Measurements from ENCODE around the gene RNF151. TPM values are rescaled to one million over a fixed set of nuclear protein-coding genes. Genes with fewer than 3 reads are reported as not detected.
A peak's percentile ranks its signal among the peaks of the same experiment; 100 is the strongest.

The RNF151 gene
- total and polyA plus RNA-seq, 2 of the 13 experiments (the other 11 are each of a cell fraction or from before 2014, with no cell fraction given): not detected

GRCh38 chr16:1963806-1964505, 2.7 kb upstream of the RNF151 start (continued):
- TF ChIP-seq CTCF (CRISPR knock-in tag; IDR thresholded peaks at IDR 0.05) (peak; percentile 5; the same call in 1 of the 2 replicates), ZNF660 (CRISPR knock-in tag; IDR thresholded peaks at IDR 0.05; ENCODE audit: borderline replicate concordance, low read depth) (no peak), PRMT3 (CRISPR knock-in tag; IDR thresholded peaks at IDR 0.05; ENCODE audit: borderline replicate concordance, low read depth) (peak; percentile 29; the same call in 1 of the 2 replicates), SP1 (IDR thresholded peaks at IDR 0.05) (no peak), SP1 (CRISPR knock-in tag; IDR thresholded peaks at IDR 0.05) (no peak)

GRCh38 chr16:1964506-1965395, 1.9 kb upstream of the RNF151 start, which contains the start of gene RPS2:
TSS of gene RPS2 (minus strand) at chr16:1964826. CDS start at chr16:1964625, 201 bp downstream.
- CTCF ChIA-PET (ENCODE audit: low intra/inter-chr PET ratio, low total read pairs): no interaction called here
- WGBS (ENCODE audit: low lambda C conversion rate): 0% methylated on average over 5 of the region's 97 CpGs
- in situ Hi-C loops (cut with HindIII; ENCODE audit: extremely low pct_ligation_motif_present, low pct_unique_long_range_greater_than_20kb): no loop called here
- TF ChIP-seq ZNF17 (CRISPR knock-in tag; IDR thresholded peaks at IDR 0.05) (no peak), LRRFIP1 (CRISPR knock-in tag; conservative IDR thresholded peaks at IDR 0.05) (no peak), SALL1 (CRISPR knock-in tag; IDR thresholded peaks at IDR 0.05) (peak; percentile 67), PAXIP1 (CRISPR knock-in tag; conservative IDR thresholded peaks at IDR 0.05) (peak; percentile 49), NFKB2 (CRISPR knock-in tag; IDR thresholded peaks at IDR 0.05; ENCODE audit: borderline replicate concordance) (peak; percentile 75; the same call in 1 of the 2 replicates), HOXA9 (CRISPR knock-in tag; IDR thresholded peaks at IDR 0.05; ENCODE audit: borderline replicate concordance) (no peak)

More at GRCh38 chr16:1964506-1965395, 1.9 kb upstream of the RNF151 start, which contains the start of gene RPS2:
- Histone ChIP-seq H2AFZ (ENCODE audit: low read length) (no peak within 1 kb of the TSS), H3K27me3 (ENCODE audit: control insufficient read depth in 1 of 2, insufficient read depth in 2 of 2, low read length in 2 of 2) (no peaks in the 10 kb centered on the region; a peak in 1 of 5 replicates), H3K4me3 (replicated peaks in 1 of 3; ENCODE audit: insufficient read depth in 1 of 3, low read depth in 2 of 3, low read length in 3 of 3) (peak within 1 kb of the TSS; percentile 84 to 94 (median 92)), H4K20me1 (ENCODE audit: insufficient read depth, low read length) (peaks cover 34% of the 10 kb centered on the region), H3K9me3 (ENCODE audit: low read length) (no peaks in the 10 kb centered on the region), H3K36me3 (replicated peaks in 1 of 2; ENCODE audit: control insufficient read depth in 1 of 2, insufficient read depth in 2 of 2, low read length in 2 of 2) (peaks cover 3 to 19% of the 10 kb centered on the region in 2 experiments; a peak in 3 of 5 replicates), H3K4me2 (ENCODE audit: low read depth, low read length) (peak within 1 kb of the TSS; percentile 100), H3K4me1 (ENCODE audit: insufficient read depth, low read length) (peaks cover 44% of the 10 kb centered on the region), H3K79me2 (ENCODE audit: insufficient read depth, low read length) (peaks cover 40% of the 10 kb centered on the region), H3K27ac (ENCODE audit: extremely low read length, insufficient read depth, low read length) (peak within 1 kb of the TSS; percentile 88), H3K9ac (ENCODE audit: insufficient read depth, low read depth, low read length) (peak within 1 kb of the TSS; percentile 96)
- ATAC-seq (peak; percentile 61), FAIRE-seq (peak; percentile 90), DNase-seq (ENCODE audit: low spot score) (peak; percentile 97)
- intact Hi-C loops (cut with micrococcal nuclease; ENCODE audit: unreplicated experiment): no loop called here
- POLR2A ChIA-PET: interaction anchor here (0.5 to 3.1 kb wide), 55 partner anchors 10 to 537 kb away, joined by 3 to 131 read pairs (median 6); partner anchors contain the start of genes ECI1, EME2, FAHD1 and GFER
- no TSS peak for BruUV-seq (replicated peaks)

Data from HepG2 (cell line).